Endothelial cell of hepatic sinusoid (primary cell): ENCODE results near the gene CYP4F12.

Source experiments
- in situ Hi-C: cut with HindIII; loops from 2 replicates; pipeline ENCODE4 v1.10.0; 2017; ENCODE audit warnings: low sequenced_read_pairs

Gene CYP4F12, protein sequence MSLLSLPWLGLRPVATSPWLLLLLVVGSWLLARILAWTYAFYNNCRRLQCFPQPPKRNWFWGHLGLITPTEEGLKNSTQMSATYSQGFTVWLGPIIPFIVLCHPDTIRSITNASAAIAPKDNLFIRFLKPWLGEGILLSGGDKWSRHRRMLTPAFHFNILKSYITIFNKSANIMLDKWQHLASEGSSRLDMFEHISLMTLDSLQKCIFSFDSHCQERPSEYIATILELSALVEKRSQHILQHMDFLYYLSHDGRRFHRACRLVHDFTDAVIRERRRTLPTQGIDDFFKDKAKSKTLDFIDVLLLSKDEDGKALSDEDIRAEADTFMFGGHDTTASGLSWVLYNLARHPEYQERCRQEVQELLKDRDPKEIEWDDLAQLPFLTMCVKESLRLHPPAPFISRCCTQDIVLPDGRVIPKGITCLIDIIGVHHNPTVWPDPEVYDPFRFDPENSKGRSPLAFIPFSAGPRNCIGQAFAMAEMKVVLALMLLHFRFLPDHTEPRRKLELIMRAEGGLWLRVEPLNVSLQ

DNA sequence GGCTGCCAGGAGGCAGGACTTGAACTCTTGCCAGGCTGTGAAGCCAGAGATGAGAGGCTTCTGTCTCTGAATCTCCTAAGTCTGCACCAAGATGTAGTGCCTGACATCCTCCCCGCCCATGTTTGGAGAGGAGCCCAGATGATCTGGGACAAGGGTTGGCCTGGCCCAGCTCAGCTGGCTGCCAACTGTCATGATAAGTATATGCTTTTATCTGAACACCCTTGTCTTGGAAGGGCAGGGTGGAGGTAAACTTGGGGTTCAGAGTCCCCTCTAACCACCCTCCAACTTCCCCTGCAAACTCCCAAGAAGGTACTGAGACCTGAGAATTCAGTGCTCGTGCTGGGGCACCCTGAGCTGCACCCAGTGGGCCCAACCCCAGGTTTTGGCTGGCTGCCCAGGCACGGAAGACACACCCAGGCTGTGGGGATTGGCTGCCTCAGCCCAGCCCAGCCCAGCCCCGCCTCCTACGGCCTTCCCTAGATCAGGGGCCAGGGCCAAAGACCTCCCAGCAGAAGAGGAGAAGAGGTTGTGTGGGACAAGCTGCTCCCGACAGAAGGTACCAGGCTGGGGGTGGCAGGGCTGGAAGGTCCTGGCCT, at the start of gene CYP4F12:
Gene CYP4F12, plus strand, starts transcription at position 508 of the 596 bp plus-strand sequence. CDS start 443 bp downstream, outside the sequence.
- in situ Hi-C loops, result no loop called here

DNA sequence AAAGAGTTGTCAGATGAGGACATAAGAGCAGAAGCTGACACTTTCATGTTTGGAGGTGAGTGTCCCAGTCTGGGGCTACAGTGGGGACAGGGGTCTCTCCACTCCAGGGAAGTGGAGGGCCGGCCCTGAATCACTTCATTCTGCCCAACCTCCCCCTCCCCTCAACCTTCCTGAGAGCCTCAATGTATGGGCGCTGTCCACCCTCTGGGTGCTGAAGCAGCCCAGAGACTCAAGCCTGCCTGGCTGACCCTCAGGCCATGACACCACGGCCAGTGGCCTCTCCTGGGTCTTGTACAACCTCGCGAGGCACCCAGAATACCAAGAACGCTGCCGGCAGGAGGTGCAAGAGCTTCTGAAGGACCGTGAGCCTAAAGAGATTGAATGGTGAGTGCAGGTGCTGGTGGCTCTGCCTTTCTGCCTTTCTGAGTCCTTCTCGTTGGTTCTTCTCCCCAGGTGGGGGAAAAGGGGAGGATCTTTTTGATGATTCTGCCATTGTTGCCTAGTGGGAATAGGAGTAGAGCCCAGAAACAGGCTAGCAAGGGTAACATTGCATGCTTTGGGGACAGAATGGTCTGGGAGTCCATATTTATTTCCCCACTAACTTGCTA, 49.1 kb upstream of the CYP4F12 start:
- in situ Hi-C loops, result no loop called here

DNA sequence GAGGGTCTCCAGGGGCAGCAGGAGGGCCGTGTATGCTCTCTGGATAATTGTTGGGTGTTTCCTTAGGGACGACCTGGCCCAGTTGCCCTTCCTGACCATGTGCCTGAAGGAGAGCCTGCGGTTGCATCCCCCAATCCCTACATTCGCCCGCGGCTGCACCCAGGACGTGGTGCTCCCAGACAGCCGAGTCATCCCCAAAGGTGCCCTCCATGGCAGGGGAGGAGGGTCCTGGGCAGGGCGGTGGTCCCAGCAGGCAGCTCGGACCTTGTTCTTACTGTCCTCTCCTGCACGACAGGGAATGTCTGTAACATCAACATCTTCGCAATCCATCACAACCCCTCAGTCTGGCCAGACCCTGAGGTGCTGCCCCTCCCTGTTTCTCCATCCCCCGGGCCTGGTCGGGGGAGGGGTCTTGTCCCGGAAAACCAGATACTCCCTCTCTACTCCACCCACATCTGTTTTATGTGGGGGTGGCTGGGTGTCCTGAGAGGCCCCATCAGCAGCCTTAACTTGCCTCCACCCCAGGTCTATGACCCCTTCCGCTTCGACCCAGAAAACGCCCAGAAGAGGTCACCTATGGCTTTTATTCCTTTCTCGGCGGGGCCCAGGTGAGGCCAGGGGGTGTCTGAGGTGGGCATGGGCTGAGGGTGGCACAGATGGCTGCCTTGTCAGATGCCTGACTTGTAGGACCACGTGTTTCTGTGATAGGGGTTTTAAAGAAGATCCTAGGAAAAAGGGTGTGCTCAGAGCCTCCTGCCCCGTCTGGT, 44.5 kb upstream of the CYP4F12 start:
- in situ Hi-C loops, result no loop called here

DNA sequence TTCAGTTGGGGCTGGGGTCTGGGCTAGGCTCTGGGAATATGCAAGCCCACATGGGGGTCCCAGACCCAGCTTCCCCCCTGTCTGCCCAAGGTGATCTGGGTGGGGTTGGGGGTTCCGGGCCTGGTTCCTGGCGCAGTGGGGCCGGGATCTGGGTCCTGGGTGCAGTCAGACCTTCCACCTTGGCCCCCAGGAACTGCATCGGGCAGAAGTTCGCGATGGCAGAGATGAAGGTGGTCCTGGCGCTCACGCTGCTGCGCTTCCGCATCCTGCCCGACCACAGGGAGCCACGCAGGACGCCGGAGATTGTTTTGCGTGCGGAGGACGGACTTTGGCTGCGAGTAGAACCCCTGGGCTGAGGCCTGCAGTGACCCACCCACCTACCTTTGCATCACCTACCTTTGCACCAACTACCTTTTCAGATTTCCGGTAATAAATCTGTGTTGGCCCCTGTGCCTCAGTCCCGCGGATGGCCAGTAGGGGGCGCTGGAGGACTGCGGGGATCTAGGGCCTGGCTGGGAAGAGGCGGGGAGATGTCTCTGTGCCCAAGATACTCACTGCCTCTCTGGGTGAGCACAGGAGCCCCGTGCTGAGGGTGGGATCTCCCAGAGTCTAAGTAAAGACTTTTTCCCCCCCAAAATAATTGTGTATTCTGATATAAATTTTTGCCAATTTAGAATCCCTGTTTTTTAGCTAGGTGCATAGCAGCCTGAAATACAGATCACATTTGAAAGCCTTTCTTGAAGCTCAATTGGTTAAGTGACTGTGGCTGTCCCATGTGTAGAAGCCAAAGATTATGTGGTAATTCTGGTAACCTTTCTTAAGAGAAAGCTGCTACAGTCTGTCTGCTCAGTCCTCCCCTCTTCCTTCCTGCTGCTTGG, 43.6 kb upstream of the CYP4F12 start:
- in situ Hi-C loops, result no loop called here

DNA sequence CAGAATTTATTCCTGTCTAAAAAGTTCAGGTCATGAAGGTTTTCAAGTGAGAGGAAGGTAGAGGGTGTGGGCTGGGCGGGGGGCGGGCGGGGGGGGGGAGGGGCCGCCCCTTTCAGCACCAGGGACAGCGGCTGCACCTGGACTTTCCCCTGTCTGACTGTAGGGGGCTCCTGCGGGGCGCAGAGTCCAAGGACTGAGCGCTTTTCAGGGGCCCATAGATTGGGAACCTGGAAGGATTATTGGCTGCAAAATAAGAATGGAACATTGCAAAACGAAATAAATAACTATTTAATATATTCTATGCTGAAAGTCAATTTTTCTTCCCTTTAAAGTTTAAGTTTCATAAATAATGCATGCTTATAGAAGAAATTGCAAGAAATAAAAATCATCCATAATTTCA, 41.1 kb upstream of the CYP4F12 start:
- in situ Hi-C loops, result no loop called here

DNA sequence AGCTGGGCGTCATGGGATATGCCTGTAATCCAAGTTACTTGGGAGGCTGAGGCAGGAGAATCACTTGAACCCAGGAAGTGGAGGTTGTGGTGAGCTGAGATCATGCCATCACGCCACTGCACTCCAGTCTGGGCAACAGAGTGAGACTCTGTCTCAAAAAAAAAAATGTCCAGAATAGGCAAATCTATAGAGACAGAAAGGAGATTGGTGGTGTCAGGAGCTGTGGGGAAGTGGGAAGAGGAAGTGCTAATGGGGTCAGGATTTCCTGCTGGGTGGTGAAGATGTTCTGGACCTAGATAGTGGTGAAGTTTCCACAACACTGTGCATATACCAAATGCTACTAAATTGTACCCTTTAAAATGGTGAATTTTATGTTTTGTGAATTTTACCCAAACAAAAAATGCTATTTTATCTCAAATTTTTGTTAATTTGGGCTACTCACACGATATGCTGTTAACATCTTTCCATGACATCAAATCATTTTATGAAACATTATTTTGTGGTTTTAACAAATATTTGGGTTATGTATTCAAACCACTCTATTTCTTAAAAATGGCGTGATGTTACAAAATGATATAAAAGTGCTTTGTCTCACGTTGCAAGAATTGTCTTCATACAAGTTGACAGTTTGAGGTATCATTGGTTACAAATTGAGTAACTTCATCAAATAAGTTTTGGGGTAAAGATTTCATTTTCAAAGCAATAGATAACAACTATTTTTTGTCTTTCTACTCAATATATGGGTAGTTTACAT, 39.6 kb upstream of the CYP4F12 start:
- in situ Hi-C loops, result no loop called here

DNA sequence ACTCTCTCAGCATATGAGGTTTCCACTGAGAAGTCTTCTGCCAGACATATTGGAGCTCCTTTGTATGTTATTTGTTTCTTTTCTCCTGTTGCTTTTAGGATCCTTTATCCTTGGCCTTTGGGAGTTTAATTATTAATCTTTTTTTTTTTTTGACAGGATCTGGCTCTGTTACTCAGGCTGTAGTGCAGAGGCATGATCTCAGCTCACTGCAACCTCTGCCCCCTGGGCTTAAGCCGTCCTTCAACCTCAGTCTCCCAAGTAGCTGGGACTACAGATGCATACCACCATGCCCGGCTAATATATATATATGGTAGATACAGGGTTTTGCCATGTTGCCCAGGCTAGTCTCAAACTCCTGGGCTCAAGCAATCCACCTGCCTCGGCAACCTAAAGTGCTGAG, 38.8 kb upstream of the CYP4F12 start:
- in situ Hi-C loops, result no loop called here

DNA sequence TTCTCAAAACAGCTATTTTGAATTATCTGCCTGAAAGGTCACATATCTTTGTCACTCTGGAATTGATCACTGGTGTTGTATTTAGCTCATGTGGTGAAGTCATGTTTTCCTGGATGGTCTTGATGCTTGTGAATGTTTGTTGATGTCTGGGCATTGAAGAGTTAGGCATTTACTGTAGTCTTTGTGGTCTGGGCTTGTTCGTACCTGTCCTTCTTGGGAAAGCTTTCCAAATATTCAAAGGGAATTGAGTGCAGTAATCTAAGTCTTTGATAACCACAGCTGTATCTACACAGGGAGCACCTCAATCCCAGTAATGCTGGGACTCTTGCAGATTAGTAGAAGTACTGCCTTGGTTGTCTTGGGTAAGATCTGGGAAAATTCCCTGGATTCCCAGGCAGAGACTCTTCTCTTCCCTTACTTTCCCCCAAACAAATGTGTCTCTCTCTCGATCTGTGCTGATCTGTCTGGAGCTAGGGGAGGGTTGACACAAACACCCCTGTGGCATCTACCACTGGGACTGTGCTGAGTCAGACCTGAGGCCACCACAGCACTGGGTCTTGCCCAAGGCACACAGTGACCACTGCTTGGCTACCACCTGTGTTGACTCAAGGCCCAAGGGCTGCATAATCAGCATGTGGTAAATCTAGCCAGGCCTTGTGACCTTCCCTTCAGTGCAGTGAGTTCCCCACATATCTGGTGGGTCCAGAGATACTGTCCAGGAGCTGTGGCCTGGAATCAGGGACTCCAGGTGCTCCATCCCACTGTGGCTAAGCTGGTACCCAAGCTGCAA, 37.7 kb upstream of the CYP4F12 start:
- in situ Hi-C loops, result no loop called here

DNA sequence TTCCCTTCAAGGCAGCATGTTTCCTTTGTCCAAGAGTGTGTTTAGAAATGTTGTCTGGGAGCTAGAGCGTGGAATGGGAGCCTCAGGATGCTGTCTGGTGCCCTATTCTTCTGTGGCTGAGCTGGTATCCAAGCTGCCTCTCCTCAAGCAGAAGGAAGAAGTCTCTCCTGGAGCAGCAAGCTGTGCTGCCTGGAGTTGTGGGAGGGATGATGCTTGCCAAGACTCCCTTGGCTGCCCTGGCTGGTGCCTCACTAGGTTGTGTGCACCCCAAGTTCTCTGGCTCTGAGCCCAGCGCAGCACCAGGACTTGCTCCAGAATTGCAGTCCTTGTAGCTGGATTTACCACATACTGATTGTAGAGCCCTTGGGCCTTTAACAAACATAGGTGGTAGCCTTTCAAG, 36.9 kb upstream of the CYP4F12 start:
- in situ Hi-C loops, result no loop called here

DNA sequence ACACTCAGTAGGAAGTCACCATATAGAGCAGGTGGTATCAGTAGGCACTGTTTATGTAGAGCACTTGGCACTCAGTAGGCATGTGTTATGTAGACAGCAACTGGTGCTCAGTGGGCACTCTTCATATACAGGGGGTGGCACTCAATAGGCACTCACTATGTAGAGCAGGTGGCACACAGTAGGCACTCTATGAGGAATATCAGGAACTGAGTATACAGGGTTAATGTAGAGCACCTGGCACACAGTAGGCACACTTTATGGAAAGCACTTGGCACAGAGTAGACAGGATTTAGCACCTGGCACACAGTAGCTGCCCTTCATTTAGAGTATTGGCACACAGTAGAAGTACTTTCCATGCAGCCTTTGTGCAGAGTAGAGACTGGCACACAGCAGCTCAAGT, 33.3 kb upstream of the CYP4F12 start:
- in situ Hi-C loops, result no loop called here

DNA sequence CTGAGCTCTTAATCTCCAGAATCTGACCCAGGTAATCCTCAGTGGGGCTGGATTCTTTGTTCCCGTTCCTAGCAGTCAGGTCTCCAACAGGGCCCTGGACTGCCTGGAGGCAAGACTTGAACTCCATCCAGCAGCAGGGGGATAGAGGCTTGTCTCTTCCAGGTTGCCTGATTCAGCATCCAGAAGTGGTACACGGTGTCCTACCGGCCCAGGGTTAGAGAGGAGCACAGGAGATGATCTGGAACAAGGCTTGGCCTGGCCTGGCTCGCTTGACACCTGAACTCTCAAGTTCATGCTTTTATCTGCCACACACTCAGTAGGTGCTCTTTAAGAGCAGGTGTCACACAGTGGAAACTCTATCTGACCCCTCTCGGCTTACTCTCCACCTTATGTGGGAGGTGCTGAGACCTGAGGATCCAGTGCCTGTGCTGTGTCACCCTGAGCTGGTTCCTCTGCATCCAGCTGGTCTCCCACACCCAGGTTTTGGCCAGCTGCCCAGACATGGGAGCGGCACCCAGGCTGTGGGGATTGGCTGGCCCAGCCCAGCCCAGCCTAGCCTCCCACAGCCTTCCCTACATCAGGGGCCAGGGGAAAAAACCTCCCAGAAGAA, 32.5 kb upstream of the CYP4F12 start, which contains the start of gene CYP4F3:
Gene CYP4F3, plus strand, starts transcription at position 604 of the 610 bp plus-strand sequence. CDS start 519 bp downstream, outside the sequence.
- in situ Hi-C loops, result loop anchor here (5.0 kb wide), 1 partner anchor 47 kb away; no protein-coding TSS in a partner anchor

DNA sequence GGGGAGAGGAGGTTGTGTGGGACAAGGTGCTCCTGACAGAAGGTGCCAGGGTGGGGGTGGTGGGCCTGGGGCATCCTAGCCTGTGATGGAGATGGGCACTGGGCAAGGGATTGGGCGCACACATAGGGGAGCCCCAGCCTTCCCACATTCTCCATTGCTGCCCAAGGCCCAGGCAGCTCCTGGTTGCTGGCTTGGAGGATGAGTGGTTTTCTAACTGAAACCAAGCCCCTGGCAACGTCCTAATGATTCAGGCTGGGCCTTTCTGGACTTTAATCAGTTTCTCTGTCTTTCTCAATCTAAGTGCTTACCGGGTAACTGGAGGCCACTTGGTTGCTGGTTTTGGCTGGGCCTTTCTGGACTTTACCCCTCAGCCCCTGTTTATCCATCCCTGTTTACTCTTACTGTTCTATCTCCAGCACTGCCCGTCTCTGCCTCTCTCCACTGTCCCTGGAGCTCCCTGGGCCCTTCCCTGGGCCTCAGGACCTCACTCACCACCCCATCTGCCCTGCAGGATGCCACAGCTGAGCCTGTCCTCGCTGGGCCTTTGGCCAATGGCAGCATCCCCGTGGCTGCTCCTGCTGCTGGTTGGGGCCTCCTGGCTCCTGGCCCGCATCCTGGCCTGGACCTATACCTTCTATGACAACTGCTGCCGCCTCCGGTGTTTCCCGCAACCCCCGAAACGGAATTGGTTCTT, 31.8 kb upstream of the CYP4F12 start:
- in situ Hi-C loops, result loop anchor here (5.0 kb wide), 1 partner anchor 46 kb away; no protein-coding TSS in a partner anchor

DNA sequence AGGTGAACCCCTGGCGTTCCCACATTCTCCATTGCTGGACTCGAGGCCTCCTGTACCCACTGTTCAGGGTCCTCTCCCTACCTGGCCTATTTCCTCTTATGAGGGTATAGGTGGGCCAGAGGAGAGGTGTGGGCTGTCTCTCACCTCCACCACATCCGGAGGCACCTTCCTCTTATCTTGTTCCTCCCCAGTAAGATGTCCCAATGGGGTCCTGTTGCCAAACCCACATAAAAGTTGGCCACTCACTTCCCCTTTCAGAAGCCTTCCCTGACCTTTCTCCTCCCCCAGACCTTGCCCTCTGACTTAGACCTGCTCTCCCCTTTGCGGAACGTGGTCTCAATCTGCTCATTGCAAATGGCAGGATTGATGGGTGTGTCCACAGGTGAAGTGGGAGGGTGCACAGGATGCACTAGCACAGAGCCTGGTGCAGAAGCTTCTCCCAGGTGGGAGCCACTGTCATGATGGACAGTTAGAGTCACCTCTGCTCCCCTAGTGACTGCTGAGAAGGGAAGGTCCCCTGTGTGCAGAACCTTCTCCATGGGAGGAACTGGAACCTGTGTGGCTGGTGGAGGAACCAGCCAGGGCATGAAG, 30.9 kb upstream of the CYP4F12 start:
- in situ Hi-C loops, result loop anchor here (5.0 kb wide), 1 partner anchor 45 kb away; no protein-coding TSS in a partner anchor

DNA sequence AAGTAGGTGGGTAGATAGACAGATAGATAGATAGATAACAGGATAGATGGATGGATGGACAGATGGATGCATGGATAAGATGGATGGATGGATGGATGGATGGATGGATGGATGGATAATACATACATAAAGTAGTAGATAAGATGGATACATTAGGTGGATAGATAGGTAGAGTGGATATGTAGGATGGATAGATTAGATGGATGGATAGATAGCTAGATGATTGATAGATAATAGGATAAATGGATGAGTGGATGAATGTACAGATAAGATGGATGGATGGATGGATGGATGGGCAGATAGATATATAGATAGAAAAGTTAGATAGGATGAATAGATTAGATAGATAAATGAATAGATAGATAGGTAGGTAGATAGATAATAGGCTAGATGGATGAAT, 30.1 kb upstream of the CYP4F12 start:
- in situ Hi-C loops, result loop anchor here (5.0 kb wide), 1 partner anchor 44 kb away; no protein-coding TSS in a partner anchor

DNA sequence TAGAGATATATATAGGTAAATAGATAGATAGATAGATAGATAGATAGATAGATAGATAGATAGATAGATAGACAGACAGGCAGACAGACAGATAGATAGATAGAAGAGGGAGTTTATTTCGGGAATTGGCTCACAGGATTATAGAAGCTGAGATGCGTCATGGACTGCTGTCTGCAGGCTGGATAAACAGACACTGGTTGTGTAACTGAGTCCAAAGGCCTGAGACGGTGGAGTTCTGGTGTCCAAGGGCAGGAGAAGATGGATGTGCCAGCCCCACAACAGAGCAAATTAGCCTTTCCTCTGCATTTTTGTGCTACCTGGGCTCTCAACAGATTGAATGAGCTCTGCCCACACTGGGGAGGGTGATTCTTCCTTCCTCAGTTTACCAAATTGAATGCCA, 29.5 kb upstream of the CYP4F12 start:
- in situ Hi-C loops, result loop anchor here (5.0 kb wide), 1 partner anchor 44 kb away; no protein-coding TSS in a partner anchor

DNA sequence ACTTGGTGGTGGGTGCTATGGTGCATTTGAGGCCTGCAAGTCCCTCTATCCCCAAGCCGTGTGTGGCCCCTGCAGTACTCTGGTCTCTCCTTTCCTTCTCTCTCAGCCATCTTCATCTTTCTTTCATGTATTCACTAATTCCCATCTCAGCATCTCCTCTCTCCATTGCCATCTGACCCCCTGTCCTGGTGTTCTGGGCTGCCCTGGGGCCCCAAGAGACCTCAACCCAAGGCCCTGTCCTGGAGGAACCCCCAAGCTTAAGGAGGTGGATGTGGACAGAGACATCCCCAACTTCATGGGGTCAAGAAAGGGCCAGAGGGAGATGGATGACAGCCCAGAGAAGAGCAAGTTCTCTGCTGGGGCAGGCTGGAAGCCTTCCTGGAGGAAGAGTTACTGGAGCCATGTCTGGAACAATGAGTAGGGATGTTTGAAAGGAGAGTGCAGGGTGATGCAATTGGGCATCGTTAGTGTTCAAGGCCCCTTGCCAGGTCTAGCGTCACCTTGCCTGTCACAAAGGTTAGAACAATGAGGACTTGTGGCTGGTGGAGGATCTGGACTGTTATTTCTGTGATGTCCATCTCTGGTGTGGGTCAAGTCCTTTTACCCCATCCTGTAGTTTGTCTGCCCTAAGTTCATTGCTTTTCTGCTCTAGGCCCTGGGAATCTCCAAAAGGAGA, 28.7 kb upstream of the CYP4F12 start:
- in situ Hi-C loops, result loop anchor here (5.0 kb wide), 1 partner anchor 43 kb away; no protein-coding TSS in a partner anchor
